H9 (cell line): ENCODE data around the gene CD79A. TPM values are rescaled to one million over a fixed set of nuclear protein-coding genes. Genes with fewer than 3 reads are reported as not detected.

ENCODE experiments used
- DNase-seq: peaks from one replicate; pipeline ENCODE4 v3.0.0-alpha.2; 2017
- H2AFZ ChIP-seq: one replicate; pipeline ENCODE4 v1.6.1; 2013; ENCODE audit warnings: mild to moderate bottlenecking, low read length, control low read depth, moderate library complexity
- H2AK5ac ChIP-seq: 2 replicates; pipeline ENCODE4 v1.6.1; 2013; ENCODE audit warnings: low read length, control low read depth, mixed read lengths; ENCODE audit not compliant: insufficient read length
- H2BK120ac ChIP-seq: one replicate; pipeline ENCODE4 v1.6.1; 2013; ENCODE audit warnings: low read depth, mild to moderate bottlenecking, low read length, control low read depth, inconsistent platforms; ENCODE audit not compliant: poor library complexity, severe bottlenecking
- H2BK12ac ChIP-seq: 2 replicates; pipeline ENCODE4 v1.6.1; 2013; ENCODE audit warnings: low read length, control low read depth, mixed read lengths, low read depth; ENCODE audit not compliant: insufficient read length
- H2BK15ac ChIP-seq: 2 replicates; pipeline ENCODE4 v1.6.1; 2013; ENCODE audit warnings: low read depth, low read length, control low read depth
- H2BK20ac ChIP-seq: one replicate; pipeline ENCODE4 v1.6.1; 2013; ENCODE audit warnings: low read depth, mild to moderate bottlenecking, low read length, control low read depth, inconsistent platforms; ENCODE audit not compliant: poor library complexity, severe bottlenecking
- H2BK5ac ChIP-seq: 2 replicates; pipeline ENCODE4 v1.6.1; 2013; ENCODE audit warnings: low read length, control low read depth, mixed read lengths; ENCODE audit not compliant: insufficient read length
- H3K14ac ChIP-seq: 2 replicates; pipeline ENCODE4 v1.6.1; 2013; ENCODE audit warnings: low read length, control low read depth; ENCODE audit not compliant: insufficient read depth
- H3K18ac ChIP-seq: 2 replicates; pipeline ENCODE4 v1.6.1; 2013; ENCODE audit warnings: low read depth, mild to moderate bottlenecking, mixed read lengths, low read length, control low read depth; ENCODE audit not compliant: insufficient read length
- H3K23ac ChIP-seq: 2 replicates; pipeline ENCODE4 v1.6.1; 2013; ENCODE audit warnings: low read length, control low read depth, mixed read lengths, low read depth; ENCODE audit not compliant: insufficient read length
- H3K23me2 ChIP-seq: 2 replicates; pipeline ENCODE4 v1.6.1; 2013; ENCODE audit warnings: low read depth, mild to moderate bottlenecking, mixed read lengths, low read length, control low read depth; ENCODE audit not compliant: insufficient read length, poor library complexity, severe bottlenecking
- H3K27ac ChIP-seq: 2 replicates; pipeline ENCODE4 v1.5.1; 2013; ENCODE audit warnings: low read length, control low read depth, mixed read lengths, low read depth; ENCODE audit not compliant: insufficient read length
- H3K27me3 ChIP-seq: 2 replicates; pipeline ENCODE4 v1.6.1; 2013; ENCODE audit warnings: low read length, control low read depth, inconsistent platforms; ENCODE audit not compliant: insufficient read depth
- H3K4ac ChIP-seq: 2 replicates; pipeline ENCODE4 v1.6.1; 2013; ENCODE audit warnings: low read depth, mild to moderate bottlenecking, control low read depth, inconsistent platforms, low read length, moderate library complexity
- H3K4me1 ChIP-seq: 2 replicates; pipeline ENCODE4 v1.6.1; 2013; ENCODE audit warnings: low read length, control low read depth, inconsistent platforms; ENCODE audit not compliant: insufficient read depth
- H3K4me2 ChIP-seq: 2 replicates; pipeline ENCODE4 v1.6.1; 2013; ENCODE audit warnings: low read length, control low read depth, mixed read lengths; ENCODE audit not compliant: insufficient read length, insufficient read depth
- H3K56ac ChIP-seq: 2 replicates; pipeline ENCODE4 v1.6.1; 2013; ENCODE audit warnings: low read depth, mild to moderate bottlenecking, mixed read lengths, low read length, control low read depth; ENCODE audit not compliant: insufficient read length
- H3K79me1 ChIP-seq: 2 replicates; pipeline ENCODE4 v1.6.1; 2013; ENCODE audit warnings: low read depth, mild to moderate bottlenecking, moderate library complexity, low read length, control low read depth, inconsistent platforms; ENCODE audit not compliant: insufficient read depth, poor library complexity, severe bottlenecking
- H3K79me2 ChIP-seq: 2 replicates; pipeline ENCODE4 v1.6.1; 2013; ENCODE audit warnings: low read length, control low read depth, inconsistent platforms; ENCODE audit not compliant: insufficient read depth
- H3K9ac ChIP-seq: 2 replicates; pipeline ENCODE4 v1.6.1; 2013; ENCODE audit warnings: low read length, control low read depth, mixed read lengths; ENCODE audit not compliant: insufficient read length; ENCODE audit errors: extremely low read depth
- H3K9me3 ChIP-seq: one replicate; pipeline ENCODE4 v1.6.1; 2013; ENCODE audit warnings: low read depth, low read length, inconsistent platforms; ENCODE audit not compliant: control insufficient read depth
- H3T11ph ChIP-seq: one replicate; pipeline ENCODE4 v1.6.1; 2013; ENCODE audit warnings: mild to moderate bottlenecking, low read length, control low read depth, inconsistent platforms
- H4K20me1 ChIP-seq: one replicate; pipeline ENCODE4 v1.6.1; 2013; ENCODE audit not compliant: control insufficient read depth, insufficient read length, insufficient read depth
- H4K5ac ChIP-seq: 2 replicates; pipeline ENCODE4 v1.6.1; 2013; ENCODE audit warnings: low read depth, mild to moderate bottlenecking, mixed read lengths, low read length, control low read depth; ENCODE audit not compliant: insufficient read length
- H4K8ac ChIP-seq: replicated peaks from 2 replicates; pipeline ENCODE4 v1.6.1; 2013; ENCODE audit warnings: low read length, control low read depth, mixed read lengths, low read depth; ENCODE audit not compliant: insufficient read length
- H4K91ac ChIP-seq: 2 replicates; pipeline ENCODE4 v1.6.1; 2013; ENCODE audit warnings: low read depth, mild to moderate bottlenecking, moderate library complexity, mixed read lengths, low read length, control low read depth; ENCODE audit not compliant: insufficient read length
- H3K27ac Mint-ChIP-seq, 3 experiments: 2 replicates in 2 of 3; 3 replicates in 1 of 3; pipeline ENCODE4 v1.8.0; 2020 to 2021; ENCODE audit warnings: mixed read lengths in 3 of 3, mild to moderate bottlenecking in 1 of 3, moderate library complexity in 1 of 3
- H3K27me3 Mint-ChIP-seq: 2 replicates; pipeline ENCODE4 v1.8.0; 2021; ENCODE audit warnings: low read depth, mild to moderate bottlenecking, moderate library complexity, mixed read lengths
- H3K36me3 Mint-ChIP-seq, 3 experiments: 2 replicates in 2 of 3; 3 replicates in 1 of 3; pipeline ENCODE4 v1.8.0; 2020 to 2021; ENCODE audit warnings: low read depth in 3 of 3, mixed read lengths in 3 of 3; ENCODE audit not compliant: insufficient read depth in 1 of 3
- H3K4me1 Mint-ChIP-seq, 2 experiments: 2 replicates each; pipeline ENCODE4 v1.8.0; 2020; ENCODE audit warnings: mixed read lengths in 2 of 2
- H3K4me3 Mint-ChIP-seq, 2 experiments: 2 replicates in 1 of 2; 3 replicates in 1 of 2; pipeline ENCODE4 v1.8.0; 2020 to 2021; ENCODE audit warnings: mild to moderate bottlenecking in 2 of 2, mixed read lengths in 2 of 2, moderate library complexity in 1 of 2
- H3K9me3 Mint-ChIP-seq, 2 experiments: 2 replicates in 1 of 2; 3 replicates in 1 of 2; pipeline ENCODE4 v1.8.0; 2020; ENCODE audit warnings: mild to moderate bottlenecking in 2 of 2, mixed read lengths in 2 of 2, moderate library complexity in 1 of 2
- CTCF ChIP-seq: fragments of 200-600 bp; sonication (generic); conservative IDR thresholded peaks from 3 replicates; pipeline ENCODE4 v1.8.0; 2021; ENCODE audit warnings: antibody characterized with exemption, mild to moderate bottlenecking
- WGBS: extraction: QIAGEN DNeasy Blood & Tissue Kit; methylation state at CpG from one replicate; pipeline ENCODE4 v1.1.7; 2013; ENCODE audit warnings: missing lambda C conversion rate, low lambda C conversion rate, mixed read lengths; ENCODE audit not compliant: insufficient read length; ENCODE audit errors: extremely low coverage; 5-methylcytosine and 5-hydroxymethylcytosine counted together
- total RNA-seq: library from RNA; stranded (reverse); gene quantifications from 2 replicates; pipeline ENCODE4 v1.2.1, GENCODE V29; 2021

CD79A gene
- total RNA-seq, 1 experiment from 2014 or later, result 0.22 TPM

GRCh38 chr19:41879670-41880328 is 2.7 kb downstream of the CD79A start:
- no peaks in the 10 kb centered on the region; a peak in 1 of 7 replicates for H3K36me3 Mint-ChIP-seq
- Histone ChIP-seq H3K4ac (no peak overlapping the region), H2AFZ (no peak overlapping the region), H4K8ac (no peak overlapping the region), H3K4me2 (no peak overlapping the region), H2BK120ac (no peak overlapping the region), H3K27me3 (no peaks in the 10 kb centered on the region; the same call in 1 of the 2 replicates), H3K14ac (no peak overlapping the region), H3K23ac (no peak overlapping the region), H3K9ac (no peak overlapping the region), H3K79me2 (no peaks in the 10 kb centered on the region), H4K91ac (no peak overlapping the region), H3K56ac (no peak overlapping the region), H3T11ph (no peak overlapping the region), H2BK12ac (no peak overlapping the region), H4K5ac (no peak overlapping the region), H3K79me1 (no peaks in the 10 kb centered on the region), H3K9me3 (no peaks in the 10 kb centered on the region), H2BK5ac (no peak overlapping the region), H3K23me2 (peaks cover 20% of the 10 kb centered on the region), H3K27ac (no peak overlapping the region), H3K18ac (no peak overlapping the region), H2BK20ac (no peak overlapping the region), H4K20me1 (no peaks in the 10 kb centered on the region), H2AK5ac (no peak overlapping the region), H3K4me1 (no peaks in the 10 kb centered on the region), H2BK15ac (no peak overlapping the region)
- TF ChIP-seq CTCF, result no peak
- H3K27ac Mint-ChIP-seq, result no peak overlapping the region
- H3K4me1 Mint-ChIP-seq, result peaks cover 7 to 28% of the 10 kb centered on the region in 2 experiments
- peaks cover 52% of the 10 kb centered on the region for H3K27me3 Mint-ChIP-seq
- WGBS, result no CpG with 5 or more reads among the region's 7 CpGs
- H3K9me3 Mint-ChIP-seq, result no peaks in the 10 kb centered on the region
- H3K4me3 Mint-ChIP-seq, result no peak overlapping the region; a peak in 1 of 5 replicates
- DNase-seq, result no peak
